Measurements from ENCODE around the gene SKAP1.
"Not testable (repeated sequence)": the region's sequence is repeated elsewhere in the genome, so short reads cannot be mapped to it uniquely, and the experiment has no call there.

SKAP1 gene

DNA sequence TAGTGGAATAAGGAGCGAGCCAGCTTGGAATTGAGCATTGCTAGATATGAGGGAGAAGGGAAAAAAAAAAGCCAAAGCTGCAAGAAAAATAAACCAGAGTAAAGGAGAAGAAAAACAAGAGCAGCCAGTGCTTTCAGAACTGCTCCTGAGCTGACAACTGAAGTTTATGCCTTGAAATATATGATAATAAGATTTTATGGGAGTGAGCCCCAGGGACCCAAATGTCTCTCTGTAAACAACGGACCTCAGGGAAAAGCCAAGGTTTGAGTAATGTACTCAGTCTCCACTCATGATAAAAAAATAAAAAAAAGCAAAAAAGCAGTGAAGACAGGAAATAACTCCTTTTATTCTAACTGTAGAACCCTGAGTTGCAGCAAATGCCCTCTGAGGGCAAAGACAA, 189.9 kb downstream of the SKAP1 start:
- DNase-seq = no peak

- no peak for DNase-seq
Observed at GRCh38 chr17:48239603-48239995, 190.4 kb downstream of the SKAP1 start.

- no peak for DNase-seq
Observed at GRCh38 chr17:48238933-48239602, 190.9 kb downstream of the SKAP1 start.

DNA sequence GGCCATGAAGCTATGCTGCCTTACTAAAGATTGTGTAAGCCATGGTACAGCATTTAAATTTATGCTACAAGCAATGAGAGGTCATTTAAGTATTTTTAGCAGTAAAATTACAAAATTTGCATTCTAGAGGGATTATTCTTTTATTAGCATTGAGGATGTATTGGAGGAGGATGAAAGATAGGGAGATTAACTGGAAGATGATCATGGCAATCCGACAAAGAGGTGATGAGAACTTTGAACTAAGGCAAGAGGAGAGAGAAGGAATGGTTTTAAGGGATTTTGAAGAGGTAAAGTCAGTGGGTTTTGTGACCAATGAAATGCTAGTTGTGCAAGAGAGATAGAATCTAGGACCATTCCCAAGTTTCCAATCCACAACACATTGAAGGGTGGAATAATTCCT, 192.6 kb downstream of the SKAP1 start:
- no peak for DNase-seq

- DNase-seq = no peak
Observed at GRCh38 chr17:48236681-48237134, 193.3 kb downstream of the SKAP1 start.

DNA sequence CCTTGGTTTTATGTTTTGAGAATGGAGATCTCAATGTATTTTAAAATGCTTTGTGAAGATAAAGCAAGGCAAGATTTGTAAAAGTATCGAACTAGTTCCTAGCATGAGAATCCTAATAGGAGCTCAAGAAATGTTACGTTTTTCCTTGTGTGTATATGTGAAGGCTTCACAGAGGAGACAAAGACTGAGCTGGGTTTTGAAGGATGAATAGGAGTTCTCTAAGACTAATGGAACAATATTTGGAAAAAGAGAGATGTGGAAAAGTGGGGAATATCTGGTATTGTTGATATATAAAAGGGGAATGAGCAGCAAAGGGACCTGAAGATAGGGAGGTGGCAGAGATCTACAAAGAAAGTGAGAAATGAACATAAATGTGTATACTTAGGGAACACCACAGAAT, 195.1 kb downstream of the SKAP1 start:
- DNase-seq = no peak

GRCh38 chr17:48231995-48232959, 197.7 kb downstream of the SKAP1 start:
- DNase-seq = no peak

GRCh38 chr17:48229936-48230335, 200.1 kb downstream of the SKAP1 start:
- DNase-seq = no peak

DNA sequence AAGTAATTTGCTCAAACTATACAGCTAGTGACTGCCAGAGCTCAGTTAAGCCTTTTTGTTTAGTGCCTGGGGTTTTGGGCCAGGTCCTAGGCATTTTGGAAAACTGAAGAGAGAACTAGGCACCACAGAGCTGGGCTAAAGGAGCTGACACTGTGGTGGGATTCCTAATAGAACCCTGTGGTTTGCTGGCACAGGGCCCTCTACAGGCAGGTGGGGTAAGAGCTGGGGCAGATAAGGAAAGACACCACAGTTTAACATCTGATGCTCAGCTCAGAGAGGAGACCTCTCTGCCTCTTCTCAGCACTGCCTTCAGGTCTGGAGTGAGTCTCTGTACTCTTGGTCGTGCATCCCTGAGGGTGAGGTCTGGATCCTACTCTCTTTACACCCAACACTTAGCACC, 201.3 kb downstream of the SKAP1 start:
- DNase-seq = no peak

GRCh38 chr17:48225725-48226567, 204.1 kb downstream of the SKAP1 start:
- no peak for DNase-seq

GRCh38 chr17:48223945-48224344, 206.1 kb downstream of the SKAP1 start:
- DNase-seq = no peak

GRCh38 chr17:48219617-48220016, 210.4 kb downstream of the SKAP1 start:
- DNase-seq = no peak

GRCh38 chr17:48215583-48216139, 214.4 kb downstream of the SKAP1 start:
- DNase-seq = no peak

GRCh38 chr17:48213797-48214196, 216.2 kb downstream of the SKAP1 start:
- no peak for DNase-seq

- no peak for DNase-seq
Observed at GRCh38 chr17:48211787-48212186, 218.2 kb downstream of the SKAP1 start.

DNA sequence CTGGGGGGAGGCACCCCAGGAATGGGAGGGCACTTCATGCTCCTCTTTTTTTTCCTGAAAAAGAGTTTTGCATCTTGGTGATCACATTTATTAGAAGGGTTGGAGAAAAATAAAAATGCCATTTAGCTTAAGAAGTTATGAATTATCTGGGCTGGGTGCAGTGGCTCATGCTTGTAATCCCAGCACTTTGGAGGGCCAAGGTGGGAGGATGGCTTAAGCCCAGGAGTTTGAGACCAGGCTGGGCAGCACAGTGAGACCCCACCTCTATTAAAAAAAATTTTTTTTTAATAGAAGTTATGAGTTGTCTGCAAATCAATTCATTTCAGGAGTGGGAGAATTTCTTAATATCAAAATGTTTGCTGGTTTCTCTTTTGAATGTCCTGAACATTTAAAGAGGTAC, 219.0 kb downstream of the SKAP1 start:
- DNase-seq = no peak

DNA sequence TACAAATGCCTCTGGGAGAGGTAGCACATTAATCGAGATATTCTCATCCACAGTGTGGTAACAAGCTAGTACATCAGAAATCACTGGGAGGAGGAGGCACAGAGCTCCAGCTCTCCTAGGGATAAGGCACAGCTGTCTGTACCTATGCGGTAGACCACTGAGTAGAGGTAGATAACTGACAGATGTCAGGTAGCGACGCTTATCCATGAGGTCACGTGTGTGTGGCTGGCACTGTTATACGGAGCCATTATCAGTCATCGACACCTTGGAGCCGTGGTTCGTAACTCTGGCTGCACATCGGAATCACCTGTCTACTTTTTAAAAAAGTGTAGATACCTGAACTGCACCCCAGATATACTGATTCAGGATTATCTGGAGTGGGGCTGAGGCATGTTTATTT, 220.0 kb downstream of the SKAP1 start:
- no peak for DNase-seq

DNA sequence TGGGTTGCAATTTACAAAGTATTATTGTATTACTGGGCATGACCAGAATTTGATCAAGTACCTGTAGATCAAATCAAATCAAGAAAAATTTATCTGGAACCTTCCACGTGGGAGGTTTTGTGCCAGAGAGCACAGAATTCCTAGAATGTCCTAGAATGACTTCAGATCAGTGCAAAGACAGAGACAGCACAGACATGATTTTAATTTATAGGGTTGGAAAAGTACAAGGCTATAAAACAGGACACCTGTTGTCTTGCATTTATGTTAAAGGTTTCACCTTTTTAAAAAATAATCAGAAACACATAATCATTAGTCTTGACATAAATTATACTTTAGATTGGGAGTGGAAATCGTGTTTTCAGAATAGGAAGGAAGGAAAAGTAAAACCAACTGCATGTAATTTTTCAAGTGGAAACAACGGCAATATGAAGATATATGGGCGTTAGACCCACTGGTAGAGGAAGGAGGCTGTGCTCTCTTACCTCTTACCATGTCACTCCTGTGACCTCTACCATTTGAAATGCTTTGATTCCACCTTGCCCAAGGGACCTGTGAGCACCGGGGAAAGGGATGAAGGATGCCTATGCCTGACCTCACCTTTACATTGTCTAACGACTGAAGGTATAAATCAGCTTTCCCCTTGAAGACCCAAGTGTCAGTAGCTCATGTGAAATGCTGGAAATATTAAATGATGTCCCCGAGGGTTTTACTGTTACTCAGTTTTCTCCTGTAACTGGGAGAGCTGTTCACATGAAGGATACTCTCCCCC, 222.1 kb downstream of the SKAP1 start:
- DNase-seq = no peak

DNA sequence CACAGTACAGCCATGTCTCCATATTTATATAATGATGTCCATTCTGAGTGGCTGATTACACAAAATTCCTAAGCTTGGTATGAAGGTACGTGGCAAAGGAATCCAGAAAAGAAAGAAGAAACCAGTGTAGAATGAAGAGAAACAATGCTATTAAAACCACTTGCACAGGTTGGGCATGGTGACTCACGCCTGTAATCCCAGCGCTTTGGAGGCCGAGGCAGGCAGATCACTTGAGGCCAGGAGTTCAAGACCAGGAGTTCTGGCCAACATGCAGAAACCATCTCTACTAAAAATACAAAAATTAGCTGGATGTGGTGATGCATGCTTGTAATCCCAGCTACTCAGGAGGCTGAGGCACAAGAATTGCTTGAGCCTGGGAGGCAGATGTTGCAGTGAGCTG, 223.0 kb downstream of the SKAP1 start:
- not testable (repeated sequence) for DNase-seq

DNA sequence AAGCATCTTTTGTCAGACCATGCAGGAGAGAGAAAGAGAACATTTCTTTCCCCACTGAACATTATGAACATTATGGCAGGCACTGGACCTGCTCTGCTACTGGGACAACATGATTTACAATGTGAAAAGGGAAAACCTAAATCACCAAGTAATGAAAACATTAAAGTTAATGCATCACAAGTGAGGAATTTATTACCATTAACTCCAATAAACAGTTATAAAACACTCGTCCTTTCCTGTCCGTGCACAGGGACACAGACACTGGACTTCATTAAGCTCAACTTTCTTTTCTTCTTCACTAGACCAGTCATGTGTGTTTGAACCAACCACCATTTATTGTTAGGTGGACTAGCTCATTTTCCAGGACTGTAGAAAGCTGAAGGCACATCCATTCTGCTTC, 227.1 kb downstream of the SKAP1 start:
- DNase-seq = no peak

GRCh38 chr17:48198950-48199541, 231.0 kb downstream of the SKAP1 start:
- DNase-seq = no peak

DNA sequence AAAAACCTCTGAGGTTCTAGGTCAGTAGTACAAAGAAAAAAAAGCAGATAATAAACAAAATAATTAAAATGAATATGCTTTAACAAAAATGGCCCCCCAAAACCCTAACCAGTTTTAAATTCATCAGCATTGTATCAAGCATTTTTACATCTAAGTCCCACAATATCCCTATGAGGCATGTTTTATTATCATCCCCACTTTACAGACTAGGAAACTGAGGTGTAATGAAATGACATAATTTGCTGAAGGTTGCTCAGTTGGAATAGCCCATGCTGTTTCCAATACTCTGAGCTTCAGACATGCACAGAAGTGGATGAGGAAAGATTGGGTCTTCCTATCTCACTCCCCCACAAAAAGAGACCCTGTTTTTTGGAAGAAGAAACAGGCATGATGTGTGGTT, 234.1 kb downstream of the SKAP1 start:
- DNase-seq = no peak
